GM20000 (cell line): ENCODE data around the gene HAL.

Experiments
- DNase-seq: peaks from one replicate; pipeline ENCODE4 v3.0.0; 2012; ENCODE audit warnings: low spot score
- CTCF ChIP-seq: IDR thresholded peaks from 2 replicates; pipeline ENCODE4 v1.5.1; 2012; ENCODE audit warnings: mild to moderate bottlenecking, control low read depth; ENCODE audit errors: extremely low read depth, missing control alignments

HAL gene

DNA sequence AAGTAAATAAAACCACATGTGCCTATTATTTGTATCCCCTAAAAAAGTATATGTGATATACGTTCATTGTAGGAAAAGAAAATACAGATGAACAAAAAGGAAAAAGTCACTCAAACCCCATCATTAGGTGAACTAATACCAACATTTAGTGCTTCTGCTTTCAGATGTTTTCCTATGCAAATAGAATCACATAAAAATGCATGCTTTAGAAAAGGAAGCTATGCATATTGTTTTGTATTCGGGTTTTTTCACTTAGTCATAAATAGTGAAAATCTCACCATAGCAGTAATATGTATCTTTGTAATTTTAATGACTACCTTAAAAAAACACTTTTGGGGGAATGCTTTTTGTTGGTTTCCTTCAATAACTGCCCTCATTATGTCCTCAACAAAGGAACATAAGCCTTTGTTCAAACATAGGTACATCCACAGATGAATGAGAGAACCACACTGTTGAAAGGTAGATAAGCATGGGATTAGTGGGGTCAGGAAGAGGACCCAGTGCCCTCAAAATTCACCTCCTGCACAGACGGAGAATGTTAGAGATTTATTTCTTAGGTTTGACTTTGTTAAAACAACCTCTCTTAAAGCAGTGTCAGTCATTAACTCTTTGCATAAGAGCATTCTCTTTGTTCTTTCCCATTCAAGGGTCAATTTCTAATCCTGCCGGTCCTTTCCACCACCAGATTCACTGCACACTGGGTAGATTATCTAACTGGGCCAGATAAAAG is 46.5 kb downstream of the HAL start:
- no peak for TF ChIP-seq CTCF
- DNase-seq = no peak

DNA sequence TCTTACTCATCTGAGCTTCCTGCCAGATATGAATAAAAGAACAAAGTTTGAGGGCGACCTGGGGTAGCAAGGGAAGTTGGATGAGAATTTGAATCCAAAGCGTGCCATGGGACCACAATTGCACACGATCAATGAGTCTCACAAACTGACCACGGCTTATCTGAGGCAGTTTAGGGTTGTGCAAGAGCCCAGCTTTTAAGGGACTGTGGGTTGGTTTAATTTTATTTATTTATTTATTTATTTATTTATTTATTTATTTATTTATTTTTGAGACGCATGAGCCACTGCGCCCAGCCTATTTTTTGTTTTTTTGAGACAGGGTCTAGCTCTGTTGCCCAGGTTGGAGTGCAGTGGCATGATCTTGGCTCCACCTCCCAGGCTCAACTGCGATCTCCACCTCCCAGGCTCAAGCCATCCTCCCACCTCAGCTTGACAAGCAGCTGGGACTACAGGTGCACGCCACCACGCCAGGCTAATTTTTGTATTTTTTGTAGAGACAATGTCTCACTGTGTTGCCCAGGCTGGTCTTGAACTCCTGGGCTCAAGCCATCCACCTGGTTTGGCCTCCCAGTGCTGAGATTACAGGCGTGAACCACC is 51.9 kb downstream of the HAL start:
- TF ChIP-seq CTCF = no peak
- no peak for DNase-seq

GRCh38 chr12:95943330-95943842 is 52.8 kb downstream of the HAL start, which contains the start of gene AMDHD1:
Gene AMDHD1, plus strand, starts transcription at chr12:95943331. Its CDS starts 68 bp downstream, at chr12:95943399.
- peak; percentile 77 for DNase-seq
- no peak for TF ChIP-seq CTCF

GRCh38 chr12:95942524-95943329 is 53.4 kb downstream of the HAL start, which contains the start of gene CCDC38:
Gene CCDC38, minus strand, starts transcription at chr12:95942614. Its CDS starts 6,105 bp downstream, at chr12:95936509.
- peak; percentile 95 for DNase-seq
- no peak for TF ChIP-seq CTCF

- DNase-seq = no peak
Measured at GRCh38 chr12:95942101-95942523, 54.0 kb downstream of the HAL start.

DNA sequence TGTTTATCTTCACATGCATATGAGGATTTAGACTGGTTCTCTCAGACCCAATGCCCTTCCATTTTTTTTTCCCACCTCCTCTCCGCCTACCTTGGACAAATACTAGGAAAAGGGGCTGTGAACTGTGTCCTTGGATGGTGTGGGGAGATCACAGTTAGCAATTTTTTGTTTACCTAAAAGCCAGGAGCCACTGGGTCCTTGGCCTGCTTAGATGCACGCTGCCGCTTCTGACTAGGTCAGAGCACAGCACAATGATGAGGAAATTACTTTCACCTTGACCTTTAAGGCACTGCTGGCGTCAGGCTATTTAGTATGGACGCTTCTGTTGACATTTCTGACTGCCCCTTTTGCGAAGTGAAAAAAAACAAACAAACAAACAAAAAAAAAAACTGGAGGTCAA is 55.6 kb downstream of the HAL start:
- no peak for TF ChIP-seq CTCF
- DNase-seq = no peak

More at GRCh38 chr12:95942101-95942523, 54.0 kb downstream of the HAL start:
- TF ChIP-seq CTCF = no peak
